Right lobe of liver (tissue), 4 donors: ENCODE measurements around the gene FCF1.

Source experiments
- CTCF ChIP-seq, 4 donors: fragments of 200-600 bp in 3 of 4; fragments of 450-650 bp in 1 of 4; IDR thresholded peaks; one replicate each; pipeline versions ENCODE4 v1.5.1 to v1.8.0; 2016 to 2022; ENCODE audit warnings: antibody characterized with exemption in 4 of 4, mild to moderate bottlenecking in 2 of 4
- POLR2A ChIP-seq: fragments of 450-650 bp; IDR thresholded peaks from one replicate; pipeline ENCODE4 v1.6.1; 2017; ENCODE audit warnings: antibody characterized with exemption, mild to moderate bottlenecking
- donor health status: DM: no; HTN: no; CAD: no.
- donor health status: DM: no; HTN: no; CAD: no.
- donor health status: DM: no; HTN: yes; CAD: no.

- TF ChIP-seq CTCF (IDR thresholded peaks at IDR 0.05), result no peak
- TF ChIP-seq POLR2A, result no peak
These were observed 21.5 kb upstream of the FCF1 start for GRCh38 chr14:74691456-74691855.
